Inferior parietal cortex (tissue), 1 donor: Measurements from ENCODE around the gene NME3.
A peak's percentile ranks its signal among the peaks of the same experiment; 100 is the strongest.

ENCODE experiments used
- DNase-seq: peaks from one replicate; pipeline ENCODE4 v3.0.0-alpha.2; 2016; ENCODE audit errors: extremely low spot score

NME3 gene

DNA sequence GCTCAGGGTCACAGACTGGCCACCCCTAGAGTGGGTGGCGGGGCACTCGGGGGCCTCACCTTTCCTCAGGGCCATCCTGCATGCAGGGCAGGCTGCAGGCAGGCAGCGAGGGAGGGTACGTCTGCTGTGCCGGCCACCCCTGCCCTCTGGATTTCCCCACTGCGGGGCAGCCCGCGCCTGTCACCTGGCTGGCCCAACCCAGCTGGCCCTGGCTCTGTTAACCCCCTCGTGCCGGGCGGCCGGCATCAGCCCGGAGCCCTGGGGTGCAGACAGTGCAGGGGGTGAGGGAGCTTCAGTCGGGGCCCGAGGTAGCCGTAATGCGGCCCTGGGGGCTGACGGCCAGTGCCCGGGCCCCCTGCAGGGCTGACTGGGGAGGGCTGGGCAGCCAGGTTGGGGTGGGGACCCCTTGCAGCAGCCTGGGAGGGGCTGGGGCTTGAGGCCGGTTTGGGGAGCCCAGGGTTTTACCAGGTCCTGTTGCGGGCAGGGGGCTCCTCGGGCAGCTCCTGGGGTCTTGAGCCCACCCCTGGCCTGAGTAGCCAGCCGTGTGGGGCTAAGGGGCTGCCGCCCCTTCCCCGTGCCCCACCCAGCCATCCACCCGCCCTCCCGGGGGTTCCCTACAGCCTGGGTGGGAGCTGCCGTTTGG is 22.4 kb upstream of the NME3 start, which contains the start of gene IGFALS:
TSS of gene IGFALS (minus strand) at position 128 of the 643 bp plus-strand sequence. CDS start at position 75, 53 bp downstream.
- no peak for DNase-seq

DNA sequence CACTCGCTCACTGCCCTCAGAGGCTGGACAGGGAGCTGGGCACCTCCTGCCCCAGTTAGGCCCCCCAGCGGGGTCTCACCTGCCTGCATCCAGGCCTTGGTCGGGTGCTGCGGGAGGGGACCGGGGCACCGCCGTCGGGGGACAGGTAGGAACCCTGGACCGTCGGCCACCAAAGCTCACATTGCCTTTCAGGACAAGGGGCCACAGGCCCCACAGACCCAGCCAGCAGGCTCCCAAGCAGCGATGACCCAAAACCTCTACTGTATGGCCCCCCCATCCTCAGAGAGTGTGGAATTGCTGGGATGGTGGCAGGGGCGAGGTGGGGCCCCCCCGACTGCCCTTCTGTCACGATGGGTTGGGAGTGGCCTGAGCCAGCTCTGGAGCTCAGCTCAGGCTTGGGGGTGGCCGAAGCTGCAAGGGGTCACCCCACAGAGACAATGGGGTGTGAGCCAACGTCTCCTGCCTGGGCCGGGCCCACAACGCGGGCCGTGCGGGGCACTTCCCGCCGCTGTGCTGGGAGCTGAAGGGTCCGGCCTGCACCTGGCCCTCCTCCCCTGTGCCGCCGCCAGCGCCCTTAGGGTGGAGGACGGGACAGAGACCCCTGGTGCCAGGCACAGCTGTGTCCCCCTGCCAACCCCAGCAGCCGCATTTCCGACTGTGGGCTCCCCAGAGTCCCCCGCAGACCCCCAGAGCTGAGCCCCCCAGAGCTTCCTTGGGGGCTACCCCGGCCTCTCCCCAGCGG is 21.7 kb upstream of the NME3 start:
- no peak for DNase-seq

DNA sequence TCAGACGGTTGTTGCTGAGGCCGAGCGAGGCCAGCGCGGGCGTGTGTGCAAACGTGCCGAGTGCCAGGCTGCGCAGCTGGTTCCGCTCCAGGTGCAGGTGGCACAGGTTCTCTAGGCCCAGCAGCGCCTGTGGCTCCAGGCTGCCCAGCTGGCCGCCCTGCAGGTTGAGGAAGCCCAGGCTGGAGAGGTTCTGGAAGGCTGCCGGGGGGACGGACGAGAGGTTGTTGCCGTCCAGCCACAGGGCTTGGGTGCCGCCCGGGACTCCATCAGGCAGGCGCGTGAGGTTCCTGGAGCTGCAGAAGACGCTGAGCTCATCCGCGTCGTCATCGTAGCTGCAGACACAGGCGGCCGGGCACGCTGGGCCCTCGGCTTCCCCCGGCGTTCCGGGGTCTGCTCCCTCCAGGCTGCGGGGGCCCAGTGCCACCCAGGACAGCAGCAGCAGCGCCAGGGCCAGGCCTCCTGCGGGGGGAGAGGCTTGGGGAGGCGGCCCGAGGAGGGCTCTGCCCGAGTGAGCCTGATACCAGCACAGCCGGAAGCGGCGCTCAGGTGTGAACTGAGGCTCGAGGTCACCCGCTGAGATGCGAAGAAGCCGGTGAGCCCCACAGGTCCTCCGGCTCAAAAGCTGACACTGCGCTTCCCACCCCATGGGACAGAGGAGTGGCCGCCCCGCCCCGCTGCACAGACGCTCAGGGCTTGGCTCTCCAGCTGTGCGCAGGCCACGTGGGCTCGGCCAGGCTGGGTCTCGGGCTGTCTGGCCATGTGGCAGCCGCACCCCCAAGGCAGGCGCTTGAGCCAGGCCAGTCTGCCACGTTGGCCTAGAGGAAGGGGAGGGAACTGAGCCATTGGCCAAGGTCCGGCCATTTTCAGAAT is 20.8 kb upstream of the NME3 start:
- DNase-seq, result no peak

DNA sequence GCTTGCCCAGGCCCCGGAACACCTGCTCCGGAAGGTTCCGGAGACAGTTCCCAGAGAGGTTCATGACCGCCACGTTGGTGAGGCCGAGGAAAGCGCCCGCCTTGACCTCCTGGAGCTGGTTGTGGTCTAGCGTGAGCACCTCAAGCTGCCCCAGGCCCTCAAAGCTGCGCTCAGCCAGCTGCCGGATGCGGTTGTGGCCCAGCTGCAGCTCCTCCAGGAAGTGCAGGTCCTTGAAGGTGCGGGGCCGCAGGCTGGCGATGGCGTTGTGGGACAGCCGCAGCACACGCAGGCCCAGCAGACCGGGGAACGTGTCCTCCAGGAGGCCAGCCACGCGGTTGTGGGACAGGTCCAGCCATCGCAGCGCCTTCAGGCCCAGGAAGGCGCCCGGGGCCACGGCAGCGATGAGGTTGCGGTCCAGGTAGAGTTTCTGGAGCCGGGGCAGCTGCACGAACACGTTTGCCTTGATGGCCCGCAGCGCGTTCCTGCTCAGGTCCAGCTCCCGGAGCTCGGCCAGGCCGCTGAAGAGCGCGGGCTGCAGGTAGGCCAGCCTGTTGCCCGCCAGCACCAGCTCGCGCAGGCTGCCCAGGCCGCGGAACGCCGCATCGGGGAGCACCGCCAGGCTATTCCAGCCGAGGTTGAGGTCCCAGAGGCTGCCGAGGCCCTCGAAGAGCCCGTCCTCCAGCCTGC is 20.1 kb upstream of the NME3 start:
- DNase-seq, result no peak

DNA sequence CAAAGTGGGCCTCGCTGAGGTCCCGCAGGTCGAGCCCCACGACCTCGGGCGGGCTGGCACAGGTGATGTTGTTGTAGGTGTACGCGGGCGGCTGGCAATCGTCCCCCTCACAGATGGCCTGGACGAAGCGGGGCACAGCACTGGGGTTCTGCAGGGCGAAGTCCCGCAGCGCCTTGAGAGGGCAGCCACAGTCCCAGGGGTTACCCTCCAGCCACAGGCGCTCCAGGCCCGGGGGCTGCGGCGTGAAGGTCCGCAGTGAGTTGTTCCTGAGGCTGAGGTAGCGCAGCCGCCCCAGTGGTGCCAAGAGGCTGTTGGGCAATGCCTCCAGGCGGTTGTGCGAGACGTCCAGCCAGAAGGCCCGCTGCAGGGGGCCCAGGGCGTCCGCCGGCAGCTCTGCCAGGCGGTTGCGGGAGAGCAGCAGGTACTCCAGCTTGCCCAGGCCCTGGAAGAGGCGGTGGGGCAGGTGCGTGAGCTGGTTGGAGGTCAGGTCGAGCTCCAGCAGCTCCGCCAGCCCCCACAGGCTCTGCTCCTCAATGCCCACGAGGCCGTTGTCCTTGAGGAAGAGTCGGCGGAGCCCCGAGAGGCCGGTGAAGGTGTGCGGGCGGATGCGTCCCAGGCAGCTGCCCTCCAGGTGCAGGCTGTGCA is 19.4 kb upstream of the NME3 start:
- no peak for DNase-seq

DNA sequence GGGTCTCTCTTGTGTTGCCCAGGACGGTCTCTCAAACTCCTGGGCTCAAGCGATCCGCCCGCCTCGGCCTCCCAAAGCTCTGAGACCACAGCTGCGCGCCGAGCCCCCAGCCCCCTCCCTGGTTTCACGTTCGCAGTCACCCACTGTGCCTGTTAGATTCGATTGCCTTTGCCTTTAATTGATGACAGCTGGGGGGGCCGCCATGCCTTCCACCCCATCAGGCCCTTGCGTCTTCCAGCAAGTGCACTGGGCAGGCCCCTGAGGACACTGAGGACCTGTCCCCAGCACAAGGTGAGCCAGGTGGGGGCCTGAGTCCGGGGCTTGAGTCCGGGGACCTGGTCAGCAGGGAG is 18.9 kb upstream of the NME3 start:
- DNase-seq, result no peak

DNA sequence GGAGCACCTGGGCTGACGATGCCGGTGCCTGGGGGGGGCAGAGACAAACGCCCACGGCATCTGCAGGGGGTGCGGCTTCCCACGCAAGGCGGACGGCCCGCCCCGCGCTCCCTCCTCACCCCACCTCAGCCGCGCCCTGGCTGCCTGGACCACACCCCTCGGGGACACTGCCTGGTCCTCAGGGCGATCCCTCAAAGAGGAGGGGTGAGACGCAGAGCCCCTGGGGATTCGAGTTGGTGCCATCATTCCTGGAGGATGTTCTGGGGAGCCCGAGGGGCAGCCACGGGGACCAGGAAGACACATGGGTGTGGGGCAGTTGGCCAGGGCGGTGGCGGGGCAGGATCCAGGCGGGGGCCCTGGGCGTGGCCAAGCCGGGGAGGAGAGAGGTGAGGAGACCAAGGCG is 18.3 kb upstream of the NME3 start:
- DNase-seq, result no peak

DNA sequence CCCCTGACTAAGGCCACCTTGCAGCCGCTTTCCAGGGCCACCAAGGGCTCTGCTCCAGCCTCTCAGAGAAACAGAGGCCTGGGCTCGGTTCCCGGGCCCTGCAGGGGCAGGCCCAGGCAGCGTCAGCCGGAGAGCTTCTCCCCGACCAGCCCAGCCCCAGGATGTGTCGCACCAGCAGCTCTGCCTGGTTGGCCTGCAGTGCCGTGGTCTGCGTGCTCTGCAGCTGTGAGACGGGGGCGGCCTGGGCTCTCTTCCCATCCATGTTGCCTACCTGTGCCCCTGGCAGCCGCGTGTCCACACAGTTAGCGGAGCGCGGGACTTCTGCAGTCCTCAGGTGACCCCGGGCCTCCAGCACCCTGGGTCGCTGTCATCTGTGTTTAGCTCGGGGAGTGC is 17.4 kb upstream of the NME3 start:
- no peak for DNase-seq

DNA sequence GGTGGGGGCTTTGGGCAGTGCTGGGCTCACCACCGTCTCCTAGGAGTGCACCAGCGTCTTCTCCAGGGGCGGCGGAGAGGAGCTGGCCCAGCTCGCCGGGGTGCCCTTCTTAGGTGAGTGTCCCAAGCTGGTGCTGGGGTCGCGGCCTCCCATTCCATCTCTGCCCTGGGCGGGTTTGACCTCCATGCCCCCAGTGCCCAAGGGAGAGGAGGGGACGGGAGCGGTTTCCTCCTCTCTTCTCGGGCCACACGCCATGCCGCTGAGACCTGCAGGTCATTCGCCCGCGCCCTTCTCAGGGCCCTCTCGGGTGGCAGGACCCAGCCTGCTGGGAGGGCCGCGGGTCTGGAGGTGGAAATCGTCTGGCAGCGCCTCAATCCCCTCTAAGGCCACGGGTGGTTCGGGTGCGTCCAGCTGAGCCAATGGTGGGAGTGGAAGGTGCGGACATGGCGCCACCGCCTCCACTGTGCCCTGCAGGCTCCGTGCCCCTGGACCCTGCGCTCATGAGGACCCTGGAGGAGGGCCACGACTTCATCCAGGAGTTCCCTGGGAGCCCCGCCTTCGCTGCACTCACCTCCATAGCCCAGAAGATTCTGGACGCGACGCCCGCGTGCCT is 16.9 kb upstream of the NME3 start:
- DNase-seq, result no peak

DNA sequence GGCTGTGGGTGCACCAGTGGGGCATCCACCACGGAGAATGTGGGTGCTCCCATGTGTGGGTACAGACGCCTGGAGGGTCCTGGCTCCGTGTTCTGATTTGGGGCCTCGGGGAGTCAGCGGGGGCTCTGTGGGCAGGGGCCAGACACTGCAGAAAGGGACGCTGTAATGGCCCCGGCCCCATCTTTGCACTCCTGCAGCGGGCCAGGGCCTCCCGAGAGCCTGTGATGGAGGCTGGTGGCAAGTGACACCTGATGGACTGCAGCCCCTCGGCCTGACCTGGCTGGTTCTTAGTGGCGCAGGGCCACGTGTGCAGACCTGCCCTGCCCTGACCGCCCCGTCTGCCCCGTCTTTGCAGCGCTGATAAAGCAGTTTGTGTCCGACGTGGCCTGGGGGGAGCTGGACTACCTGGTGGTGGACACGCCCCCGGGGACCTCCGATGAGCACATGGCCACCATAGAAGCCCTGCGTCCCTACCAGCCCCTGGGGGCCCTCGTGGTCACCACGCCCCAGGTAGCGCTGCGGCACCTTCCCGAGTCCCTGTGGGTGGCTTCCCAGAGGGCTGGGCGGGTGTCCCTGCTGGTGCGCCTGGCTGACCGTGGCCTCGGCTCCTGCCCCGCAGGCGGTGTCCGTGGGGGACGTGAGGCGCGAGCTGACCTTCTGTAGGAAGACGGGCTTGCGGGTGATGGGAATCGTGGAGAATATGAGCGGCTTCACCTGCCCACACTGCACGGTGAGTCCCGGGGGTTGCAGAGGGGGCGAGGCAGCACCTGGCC is 16.2 kb upstream of the NME3 start:
- no peak for DNase-seq

DNA sequence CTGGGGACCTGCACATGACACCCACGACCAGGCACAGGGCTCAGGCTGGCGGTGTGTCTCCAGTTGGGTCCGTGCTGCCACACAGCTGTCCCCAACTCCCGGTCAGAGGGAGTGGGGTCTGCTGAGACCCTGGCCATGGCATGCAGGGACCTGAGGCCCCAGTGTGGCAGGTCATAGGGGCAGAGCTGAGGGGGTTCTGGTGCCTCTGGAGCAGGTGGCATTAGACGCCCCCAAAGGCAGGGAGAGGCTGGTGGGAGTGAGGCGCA is 15.6 kb upstream of the NME3 start:
- no peak for DNase-seq

DNA sequence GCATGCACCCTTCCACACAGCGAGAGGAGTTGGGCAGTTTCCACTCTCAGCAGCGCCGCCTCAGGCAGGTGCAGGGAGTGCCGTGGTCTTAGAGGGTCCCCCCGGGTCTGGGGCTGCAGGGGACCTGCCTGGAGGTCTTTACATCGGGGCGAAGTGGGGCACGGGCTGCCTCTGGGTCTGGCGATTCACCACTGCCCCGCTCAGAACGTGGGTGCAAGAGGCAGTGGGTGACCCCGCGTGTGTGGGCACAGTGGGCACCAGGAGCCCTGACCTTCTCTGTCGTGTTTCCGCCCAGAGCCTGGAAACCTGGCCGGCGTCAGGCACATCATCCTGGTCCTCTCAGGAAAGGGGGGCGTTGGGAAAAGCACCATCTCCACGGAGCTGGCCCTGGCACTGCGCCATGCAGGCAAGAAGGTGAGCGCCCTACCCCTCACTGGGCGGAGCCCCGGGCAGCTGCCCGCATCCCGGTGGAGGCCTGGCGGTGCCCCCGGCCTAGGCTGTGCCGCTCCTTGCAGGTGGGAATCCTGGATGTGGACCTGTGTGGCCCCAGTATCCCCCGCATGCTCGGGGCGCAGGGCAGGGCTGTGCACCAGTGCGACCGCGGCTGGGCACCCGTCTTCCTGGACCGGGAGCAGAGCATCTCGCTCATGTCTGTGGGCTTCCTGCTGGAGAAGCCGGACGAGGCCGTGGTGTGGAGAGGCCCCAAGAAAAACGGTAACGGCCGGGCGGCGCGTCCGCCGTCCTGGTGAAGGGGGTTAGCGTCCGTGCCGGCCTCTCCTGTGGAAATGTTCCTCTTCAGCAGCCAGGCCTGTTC is 15.1 kb upstream of the NME3 start:
- DNase-seq, result no peak

DNA sequence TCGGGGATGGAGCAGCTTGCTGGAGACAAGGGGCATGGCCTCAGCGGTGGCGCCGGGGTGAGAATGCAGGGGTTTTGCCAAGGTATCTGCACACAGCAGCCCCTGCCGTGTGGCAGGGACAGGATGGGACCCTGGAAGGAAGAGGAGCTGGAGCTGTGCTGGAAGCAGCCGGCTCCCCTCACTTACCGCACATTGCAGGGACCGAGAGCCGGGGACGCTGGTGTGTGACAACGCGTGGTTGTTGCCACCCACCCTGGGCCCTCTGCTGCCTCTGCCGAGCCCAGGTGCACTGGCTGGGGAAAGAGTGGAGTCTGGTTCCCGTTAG is 14.5 kb upstream of the NME3 start:
- no peak for DNase-seq

DNA sequence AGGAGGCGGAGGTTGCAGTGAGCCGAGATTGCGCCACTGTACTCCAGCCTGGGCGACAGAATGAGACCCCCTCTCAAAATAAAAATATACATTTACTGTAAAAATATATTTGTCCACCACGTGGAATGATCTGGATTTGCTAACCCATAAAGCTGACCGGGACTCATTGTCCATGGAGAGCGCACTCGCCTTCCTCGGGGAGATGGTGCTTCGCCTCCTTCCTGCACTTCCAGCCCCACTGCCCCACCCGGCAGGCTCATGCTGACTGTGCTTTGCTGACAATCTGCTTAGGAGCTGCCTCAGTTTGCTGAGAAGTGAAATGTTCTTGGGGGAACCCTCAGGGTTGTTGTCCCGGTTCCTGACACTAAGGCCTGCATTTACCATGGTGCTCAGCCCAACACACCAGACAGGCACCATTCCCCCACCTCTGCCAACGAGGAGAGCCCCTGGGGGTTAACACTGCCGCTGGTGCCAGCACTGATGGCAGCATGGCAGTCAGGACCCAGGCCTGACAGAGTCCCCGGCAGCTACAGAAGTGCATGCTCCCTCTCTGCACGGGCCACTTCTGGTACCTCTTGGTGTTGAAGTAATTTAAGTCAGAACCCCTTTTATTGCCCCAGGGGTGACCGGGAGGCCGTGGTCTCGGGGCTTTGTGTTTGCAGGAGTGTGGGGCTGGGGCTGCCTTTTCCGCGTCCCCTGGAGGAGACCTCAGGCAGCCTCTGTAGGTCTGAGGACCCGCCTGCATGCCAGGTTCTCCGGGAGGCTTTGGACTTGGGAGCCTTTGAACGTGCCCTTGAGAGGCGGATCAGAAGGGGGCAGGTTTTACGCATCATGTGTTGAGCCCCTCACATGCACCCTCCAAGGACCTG is 13.9 kb upstream of the NME3 start:
- no peak for DNase-seq

DNA sequence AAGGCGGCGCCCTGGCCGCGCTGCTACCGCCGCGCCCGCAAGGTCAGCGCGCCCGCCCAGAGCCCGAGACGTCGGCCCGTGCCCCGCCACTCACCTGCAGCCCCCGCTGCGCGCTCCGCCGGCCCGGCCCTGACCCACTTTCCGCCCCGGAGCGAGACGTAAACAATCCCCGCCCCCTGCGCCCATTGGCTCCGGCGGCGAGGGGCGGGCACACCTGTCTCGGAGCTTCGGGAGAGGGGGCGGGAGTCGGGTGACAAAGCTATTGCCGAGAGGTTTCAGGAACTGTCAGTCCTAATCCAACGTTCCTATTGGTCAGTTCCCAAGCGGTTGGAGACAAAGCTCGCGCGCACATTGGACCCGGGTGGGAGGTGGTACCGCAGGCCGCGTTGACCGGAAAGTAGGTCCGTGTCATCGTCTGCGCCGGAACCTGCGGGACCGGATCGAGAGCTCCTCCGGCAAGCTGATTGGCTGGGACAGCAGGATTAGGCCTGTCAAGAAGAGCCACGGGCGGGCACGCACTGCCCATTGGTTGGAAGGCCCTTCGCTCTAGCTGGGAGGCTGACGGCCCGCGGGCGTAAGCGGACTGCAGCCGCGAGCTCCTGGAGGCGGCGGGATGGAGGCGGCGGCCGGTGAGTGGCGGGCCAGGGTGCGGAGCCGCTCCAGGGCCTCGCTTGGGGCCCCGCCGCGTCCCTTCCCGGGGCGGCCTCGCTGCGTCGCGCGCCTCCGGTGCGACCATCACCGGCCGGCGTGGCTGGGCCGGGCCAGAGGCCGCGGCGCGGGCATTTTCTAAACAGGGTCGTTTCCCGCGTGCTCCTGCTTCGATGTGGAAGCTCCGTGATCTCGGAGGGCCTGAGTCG is 11.3 kb upstream of the NME3 start, which contains the start of the genes NUBP2 and SPSB3:
TSS of gene NUBP2 (plus strand) at position 553 of the 857 bp plus-strand sequence. CDS start at position 614, 61 bp downstream.
TSS of gene SPSB3 (minus strand) at position 164 of the 857 bp plus-strand sequence. CDS start 1,088 bp downstream, outside the sequence.
- peak; percentile 100 for DNase-seq

DNA sequence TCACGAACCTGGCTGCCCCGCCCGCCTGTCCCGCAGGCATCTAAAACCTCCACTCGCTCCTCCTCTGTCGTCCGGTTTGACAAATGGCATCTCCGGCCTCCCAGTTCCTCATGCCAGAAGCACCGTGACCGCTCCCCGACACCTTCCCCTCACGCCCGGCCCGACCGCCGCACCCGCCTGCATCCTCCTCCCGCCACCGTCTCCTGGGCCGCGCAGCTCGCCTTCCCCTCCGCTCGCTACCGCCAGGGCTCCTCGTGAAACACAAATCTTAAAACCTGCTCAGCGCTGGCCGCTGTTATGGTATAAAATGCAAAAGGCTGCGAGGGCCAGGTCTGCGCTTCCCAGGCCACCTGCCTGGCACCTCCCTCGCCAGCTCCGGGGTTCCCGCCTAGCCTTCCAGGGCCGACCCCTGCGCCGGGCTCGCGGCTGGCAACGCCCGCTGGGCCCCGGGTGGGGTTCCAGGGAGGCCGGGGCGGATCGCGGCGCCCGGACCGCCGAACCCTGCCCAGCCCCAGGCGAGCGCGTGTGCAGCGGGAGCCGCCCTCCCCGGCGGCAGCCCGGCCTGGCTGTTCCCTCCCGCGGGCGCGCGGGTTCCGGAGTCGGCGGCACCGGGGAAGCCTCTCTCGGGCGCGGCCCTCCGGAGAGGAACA is 10.5 kb upstream of the NME3 start:
- DNase-seq, result no peak

DNA sequence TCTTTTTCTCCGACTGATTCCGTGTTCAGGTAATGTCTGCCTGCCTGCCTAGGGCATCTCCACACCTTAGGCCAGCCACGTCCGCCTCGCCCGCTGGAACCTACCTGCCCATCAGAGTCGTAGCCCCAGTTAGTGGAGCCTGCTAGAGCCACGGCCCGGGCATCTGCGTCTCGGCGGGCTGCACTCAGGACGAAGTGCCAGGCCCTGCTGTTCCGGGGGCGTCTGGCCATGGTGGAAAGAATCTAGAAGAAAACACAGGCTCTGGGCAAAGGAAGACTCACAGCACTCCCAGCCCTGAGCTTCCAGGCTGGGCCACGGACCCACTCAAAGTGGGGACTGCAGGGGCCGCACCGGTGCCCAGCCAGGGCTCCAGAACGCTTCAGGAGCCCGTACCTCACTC is 9.9 kb upstream of the NME3 start:
- no peak for DNase-seq
